CD4-positive, alpha-beta memory T cell (primary cell): ENCODE measurements around the gene CACNA2D2. TPM values are rescaled to one million over a fixed set of nuclear protein-coding genes. Genes with fewer than 3 reads are reported as not detected.

Experiments used
- CTCF ChIA-PET: fragments of 350-600 bp; sonication (Branson Sonifier 250); formaldehyde crosslinking; loops from one replicate; lab custom pipeline; 2021; ENCODE audit warnings: inconsistent platforms; ENCODE audit not compliant: partially characterized antibody; lab: Charles Lee
- POLR2A ChIA-PET: fragments of 350-600 bp; sonication (Branson Sonifier 250); formaldehyde crosslinking; loops from one replicate; lab custom pipeline; 2021; ENCODE audit not compliant: partially characterized antibody; lab: Charles Lee
- DNase-seq, 5 donors: peaks; one replicate each; pipeline versions ENCODE4 v3.0.0 to v3.0.0-alpha.2; 2020 to 2022; ENCODE audit warnings: mixed read lengths in 1 of 5
- H3K27ac ChIP-seq: one replicate; pipeline ENCODE4 v1.7.0; 2013; ENCODE audit warnings: low read depth, low read length
- H3K27me3 ChIP-seq: 2 replicates; pipeline ENCODE4 v1.7.0; 2013; ENCODE audit warnings: mild to moderate bottlenecking, low read length, moderate library complexity; ENCODE audit not compliant: insufficient read depth
- H3K36me3 ChIP-seq: 2 replicates; pipeline ENCODE4 v1.7.0; 2013; ENCODE audit warnings: mild to moderate bottlenecking, low read length, moderate library complexity; ENCODE audit not compliant: insufficient read depth
- H3K4me1 ChIP-seq: 2 replicates; pipeline ENCODE4 v1.7.0; 2013; ENCODE audit warnings: mild to moderate bottlenecking, low read length, moderate library complexity; ENCODE audit not compliant: insufficient read depth
- H3K4me3 ChIP-seq, 2 donors: one replicate each; pipeline ENCODE4 v1.7.0; 2013; ENCODE audit warnings: low read length in 2 of 2, mild to moderate bottlenecking in 1 of 2
- H3K9me3 ChIP-seq, 2 donors: one replicate each; pipeline ENCODE4 v1.7.0; 2013; ENCODE audit warnings: low read length in 2 of 2, control low read depth in 1 of 2; ENCODE audit not compliant: control insufficient read depth in 1 of 2
- H3K27ac Mint-ChIP-seq, 7 donors: one replicate each; pipeline ENCODE4 v1.8.0; 2020 to 2021; ENCODE audit warnings: mixed read lengths in 7 of 7, mild to moderate bottlenecking in 6 of 7, inconsistent platforms in 3 of 7, moderate library complexity in 3 of 7
- H3K27me3 Mint-ChIP-seq, 2 donors: one replicate each; pipeline ENCODE4 v1.8.0; 2020 to 2021; ENCODE audit warnings: mixed read lengths in 2 of 2
- H3K36me3 Mint-ChIP-seq, 2 donors: one replicate each; pipeline ENCODE4 v1.8.0; 2020 to 2021; ENCODE audit warnings: mixed read lengths in 2 of 2, inconsistent platforms in 1 of 2, mild to moderate bottlenecking in 1 of 2
- H3K4me1 Mint-ChIP-seq, 4 donors: one replicate each; pipeline ENCODE4 v1.8.0; 2020 to 2021; ENCODE audit warnings: mixed read lengths in 4 of 4, mild to moderate bottlenecking in 1 of 4
- H3K4me3 Mint-ChIP-seq, 8 donors: one replicate each; pipeline ENCODE4 v1.8.0; 2020 to 2021; ENCODE audit warnings: mixed read lengths in 8 of 8, mild to moderate bottlenecking in 7 of 8, moderate library complexity in 6 of 8, inconsistent platforms in 3 of 8
- H3K9me3 Mint-ChIP-seq, 8 donors: one replicate each; pipeline ENCODE4 v1.8.0; 2020 to 2021; ENCODE audit warnings: mixed read lengths in 8 of 8, mild to moderate bottlenecking in 5 of 8, inconsistent platforms in 3 of 8, moderate library complexity in 1 of 8
- intact Hi-C: fragments of 100-400 bp; cut with micrococcal nuclease; formaldehyde crosslinking; loops from one replicate; pipeline ENCODE4 v1.15.1; 2023
- polyA plus RNA-seq, 2 donors: library from polyadenylated mRNA; unstranded; fragments of 300-500 nt; fragmentation: Illumina TruSeq; gene quantifications; one replicate each; pipeline ENCODE4 v1.2.3, GENCODE V29; 2021
- total RNA-seq, 2 experiments: library from RNA; stranded (reverse); gene quantifications; one replicate each; pipeline ENCODE4 v1.2.3, GENCODE V29; 2021

The CACNA2D2 gene
- total and polyA plus RNA-seq, 4 experiments from 2014 or later = 0.24 to 1.9 (median 1.7) TPM; not detected in 1

DNA sequence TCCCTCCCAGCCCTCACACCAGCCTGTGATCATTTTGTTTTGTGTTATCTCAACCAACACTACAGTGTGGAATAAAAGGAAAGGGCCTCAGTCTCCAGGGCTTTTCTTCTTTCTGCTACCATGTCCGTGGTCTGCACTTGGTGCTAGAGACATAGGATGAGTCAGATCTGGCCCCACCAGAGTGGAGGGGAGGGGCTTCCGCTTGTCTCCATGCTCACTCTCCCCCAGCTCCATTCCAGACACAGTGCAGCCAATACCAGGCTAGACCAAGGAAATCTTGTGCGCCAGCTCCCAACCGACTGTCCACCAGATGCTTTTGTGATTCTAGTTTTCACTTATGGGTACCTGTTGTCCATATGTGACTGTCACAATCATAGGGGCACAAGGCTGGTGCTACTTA lies 92.2 kb downstream of the CACNA2D2 start:
- Histone ChIP-seq H3K9me3 (no peaks in the 10 kb centered on the region), H3K4me1 (no peaks in the 10 kb centered on the region), H3K27ac (no peak overlapping the region), H3K36me3 (no peaks in the 10 kb centered on the region), H3K4me3 (no peak overlapping the region), H3K27me3 (no peaks in the 10 kb centered on the region)
- Mint-ChIP-seq H3K27ac (no peak overlapping the region), H3K4me3 (no peak overlapping the region), H3K4me1 (peaks cover 0 to 5% (median 3%) of the 10 kb centered on the region in 4 donors), H3K27me3 (peaks cover 0 to 5% of the 10 kb centered on the region in 2 donors), H3K36me3 (no peaks in the 10 kb centered on the region), H3K9me3 (peaks cover 0 to 3% (median 0%) of the 10 kb centered on the region in 8 donors)
- DNase-seq = no peak
- ChIA-PET POLR2A (no interaction called here), CTCF (interaction anchor here (1.5 kb wide), 1 partner anchor 9 kb away, joined by 3 read pairs; no protein-coding TSS in a partner anchor)
- intact Hi-C loops = no loop called here

DNA sequence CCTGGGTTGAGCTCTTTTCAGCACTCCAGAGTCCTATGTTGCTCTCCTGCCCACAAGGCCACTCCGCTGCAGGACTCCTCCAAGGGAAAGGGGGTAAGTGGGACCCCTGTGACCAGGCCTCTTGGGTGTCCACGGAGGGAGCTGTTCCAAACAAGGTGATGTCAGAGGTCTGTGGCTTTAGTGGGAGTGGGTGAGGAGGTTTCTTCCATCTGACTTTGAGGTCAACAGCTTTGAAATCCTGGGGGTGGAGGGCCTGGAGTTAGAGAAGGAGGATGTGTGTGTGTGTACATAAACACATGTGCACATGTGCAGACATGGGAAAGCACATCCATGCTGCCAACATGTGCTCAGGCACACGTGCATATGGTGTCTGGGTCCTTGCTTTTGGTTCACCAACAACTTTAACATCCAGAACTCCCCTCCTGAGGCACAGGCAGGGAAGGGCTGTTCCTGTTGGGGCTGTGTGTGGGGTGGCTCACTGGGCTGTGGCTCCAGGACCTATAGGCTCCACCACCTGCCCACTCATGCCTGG lies 92.8 kb downstream of the CACNA2D2 start:
- peaks cover 0 to 5% of the 10 kb centered on the region in 2 donors for H3K27me3 Mint-ChIP-seq
- Histone ChIP-seq H3K4me1 (no peaks in the 10 kb centered on the region), H3K27me3 (no peaks in the 10 kb centered on the region), H3K36me3 (no peaks in the 10 kb centered on the region), H3K9me3 (no peaks in the 10 kb centered on the region), H3K27ac (no peak overlapping the region), H3K4me3 (no peak overlapping the region)
- intact Hi-C loops = no loop called here
- no peak overlapping the region for H3K4me3 Mint-ChIP-seq
- H3K4me1 Mint-ChIP-seq = peaks cover 0 to under 1% (median under 1%) of the 10 kb centered on the region in 4 donors
- no peak for DNase-seq
- H3K9me3 Mint-ChIP-seq = peaks cover 0 to 3% (median 0%) of the 10 kb centered on the region in 8 donors
- H3K36me3 Mint-ChIP-seq = no peaks in the 10 kb centered on the region
- ChIA-PET CTCF (no interaction called here), POLR2A (no interaction called here)
- no peak overlapping the region for H3K27ac Mint-ChIP-seq

DNA sequence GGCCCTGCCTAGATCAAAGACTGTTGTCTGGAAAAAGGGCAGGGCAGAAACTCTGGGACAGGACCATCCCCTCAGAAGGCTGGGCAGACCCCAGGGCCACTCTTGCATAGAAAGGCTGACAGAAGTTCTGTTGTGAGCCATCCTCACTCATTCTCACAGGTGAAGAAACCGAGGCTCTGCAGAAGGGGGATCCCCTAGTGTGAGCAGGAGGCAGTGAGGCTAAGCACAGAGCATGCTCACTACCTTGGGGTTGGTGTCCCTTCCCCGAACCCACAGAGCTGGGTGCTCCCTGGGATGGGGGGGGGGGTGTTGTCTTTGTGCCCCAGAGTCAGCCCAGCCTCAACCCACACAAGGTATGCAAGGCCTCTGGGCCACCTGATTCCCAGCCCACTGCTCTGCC lies 93.2 kb downstream of the CACNA2D2 start:
- CTCF ChIA-PET = interaction anchor here (0.6 kb wide), 1 partner anchor 104 kb away, joined by 3 read pairs; no protein-coding TSS in a partner anchor

DNA sequence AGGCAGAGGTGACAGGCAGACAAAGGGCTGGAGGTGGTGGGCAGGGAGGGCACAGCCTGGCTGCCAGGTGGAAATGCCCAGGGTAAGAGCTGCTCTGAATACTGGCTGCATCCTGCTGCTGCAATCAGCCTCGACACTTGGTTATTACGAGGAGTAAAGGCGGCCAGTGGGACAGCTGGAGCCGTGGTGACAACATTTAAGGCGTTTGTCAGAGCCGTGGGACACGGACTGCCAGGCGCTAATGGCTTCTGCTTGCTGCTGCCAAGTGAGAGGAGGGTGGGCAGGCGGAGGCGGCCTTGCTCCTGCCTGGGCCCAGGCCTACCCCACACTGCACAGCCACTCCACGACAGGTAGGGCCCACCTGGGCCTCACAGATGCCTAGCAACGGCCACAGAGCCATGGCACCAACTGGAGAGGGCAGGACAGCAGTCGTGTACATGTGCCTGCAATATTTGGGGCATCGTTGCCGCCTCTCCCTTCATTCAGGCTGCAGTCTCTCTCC lies 94.9 kb downstream of the CACNA2D2 start:
- CTCF ChIA-PET = no interaction called here
- intact Hi-C loops = no loop called here
- POLR2A ChIA-PET = no interaction called here
- Mint-ChIP-seq H3K4me1 (no peaks in the 10 kb centered on the region), H3K36me3 (no peaks in the 10 kb centered on the region), H3K27ac (no peak overlapping the region), H3K9me3 (peaks cover 0 to 3% (median 0%) of the 10 kb centered on the region in 8 donors), H3K27me3 (peaks cover 0 to 5% of the 10 kb centered on the region in 2 donors), H3K4me3 (no peak overlapping the region)
- Histone ChIP-seq H3K4me3 (no peak overlapping the region), H3K27ac (no peak overlapping the region), H3K27me3 (no peaks in the 10 kb centered on the region), H3K9me3 (no peaks in the 10 kb centered on the region), H3K36me3 (no peaks in the 10 kb centered on the region), H3K4me1 (no peaks in the 10 kb centered on the region)
- no peak for DNase-seq

More for the DNA sequence above, 93.2 kb downstream of the CACNA2D2 start:
- no peaks in the 10 kb centered on the region for H3K36me3 Mint-ChIP-seq
- no peak for DNase-seq
- H3K4me3 Mint-ChIP-seq = no peak overlapping the region
- intact Hi-C loops = no loop called here
- Histone ChIP-seq H3K4me3 (no peak overlapping the region), H3K4me1 (no peaks in the 10 kb centered on the region), H3K36me3 (no peaks in the 10 kb centered on the region), H3K27ac (no peak overlapping the region), H3K9me3 (no peaks in the 10 kb centered on the region), H3K27me3 (no peaks in the 10 kb centered on the region)
- POLR2A ChIA-PET = no interaction called here
- no peaks in the 10 kb centered on the region for H3K4me1 Mint-ChIP-seq
- H3K27me3 Mint-ChIP-seq = peaks cover 0 to 5% of the 10 kb centered on the region in 2 donors
- H3K27ac Mint-ChIP-seq = no peak overlapping the region
- peaks cover 0 to 3% (median 0%) of the 10 kb centered on the region in 8 donors for H3K9me3 Mint-ChIP-seq

DNA sequence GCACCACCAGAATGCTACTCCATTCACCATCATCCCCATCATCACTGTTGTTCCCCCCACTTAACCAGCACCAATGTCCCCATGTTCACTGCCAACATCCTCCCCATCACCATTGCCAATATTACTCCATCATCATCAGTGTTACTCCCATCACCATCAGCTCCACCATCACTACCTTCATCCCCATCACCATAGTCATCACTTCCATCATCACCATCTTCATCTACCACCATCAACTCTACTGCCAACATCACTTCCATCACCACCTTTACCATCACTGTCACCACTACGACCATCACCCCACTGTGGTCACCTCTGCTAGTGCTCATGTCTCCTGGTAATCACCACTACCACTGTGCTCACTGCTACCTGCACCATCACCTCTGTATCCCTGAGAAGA lies 96.9 kb downstream of the CACNA2D2 start:
- intact Hi-C loops = no loop called here
- H3K9me3 Mint-ChIP-seq = peaks cover 0 to 3% (median 0%) of the 10 kb centered on the region in 8 donors
- H3K27me3 Mint-ChIP-seq = peaks cover 1 to 4% of the 10 kb centered on the region in 2 donors
- no peak for DNase-seq
- ChIA-PET POLR2A (no interaction called here), CTCF (no interaction called here)
- no peaks in the 10 kb centered on the region for H3K4me1 Mint-ChIP-seq
- H3K36me3 ChIP-seq = no peaks in the 10 kb centered on the region
- no peak overlapping the region for H3K27ac Mint-ChIP-seq
- H3K4me3 ChIP-seq = no peak overlapping the region
- no peak overlapping the region for H3K4me3 Mint-ChIP-seq
- no peak overlapping the region for H3K27ac ChIP-seq
- H3K36me3 Mint-ChIP-seq = no peaks in the 10 kb centered on the region
- no peaks in the 10 kb centered on the region for H3K9me3 ChIP-seq
- H3K27me3 ChIP-seq = no peaks in the 10 kb centered on the region
- no peaks in the 10 kb centered on the region for H3K4me1 ChIP-seq

DNA sequence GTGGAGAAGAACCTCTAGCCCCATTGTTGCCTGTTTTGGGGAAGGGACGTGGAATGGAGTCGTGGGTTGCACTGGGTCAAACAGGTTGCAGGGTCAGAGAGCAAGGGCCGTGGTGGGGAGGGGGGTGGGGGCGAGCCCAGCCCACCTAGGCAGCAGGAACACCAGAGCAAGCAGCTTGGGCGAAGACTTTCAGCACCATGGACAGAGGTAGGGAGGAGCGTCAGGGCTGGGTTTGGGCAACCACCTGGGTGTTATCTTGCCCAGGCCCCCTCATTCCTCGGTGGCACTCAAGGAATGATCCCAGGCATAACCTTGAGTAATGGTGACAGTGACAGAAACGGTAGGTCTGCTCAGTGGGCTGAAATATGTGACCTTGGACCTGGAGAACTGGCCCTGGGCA lies 98.2 kb downstream of the CACNA2D2 start:
- POLR2A ChIA-PET = no interaction called here
- Mint-ChIP-seq H3K36me3 (no peaks in the 10 kb centered on the region), H3K27ac (no peak overlapping the region), H3K27me3 (peaks cover 1 to 4% of the 10 kb centered on the region in 2 donors), H3K4me3 (no peak overlapping the region), H3K9me3 (peaks cover 0 to 3% (median 0%) of the 10 kb centered on the region in 8 donors), H3K4me1 (no peaks in the 10 kb centered on the region)
- Histone ChIP-seq H3K4me3 (no peak overlapping the region), H3K36me3 (no peaks in the 10 kb centered on the region), H3K9me3 (no peaks in the 10 kb centered on the region), H3K27ac (no peak overlapping the region), H3K4me1 (no peaks in the 10 kb centered on the region), H3K27me3 (no peaks in the 10 kb centered on the region)
- peak in 2 of 5 donors; percentile 11 to 19 for DNase-seq
- CTCF ChIA-PET = no interaction called here
- intact Hi-C loops = no loop called here

DNA sequence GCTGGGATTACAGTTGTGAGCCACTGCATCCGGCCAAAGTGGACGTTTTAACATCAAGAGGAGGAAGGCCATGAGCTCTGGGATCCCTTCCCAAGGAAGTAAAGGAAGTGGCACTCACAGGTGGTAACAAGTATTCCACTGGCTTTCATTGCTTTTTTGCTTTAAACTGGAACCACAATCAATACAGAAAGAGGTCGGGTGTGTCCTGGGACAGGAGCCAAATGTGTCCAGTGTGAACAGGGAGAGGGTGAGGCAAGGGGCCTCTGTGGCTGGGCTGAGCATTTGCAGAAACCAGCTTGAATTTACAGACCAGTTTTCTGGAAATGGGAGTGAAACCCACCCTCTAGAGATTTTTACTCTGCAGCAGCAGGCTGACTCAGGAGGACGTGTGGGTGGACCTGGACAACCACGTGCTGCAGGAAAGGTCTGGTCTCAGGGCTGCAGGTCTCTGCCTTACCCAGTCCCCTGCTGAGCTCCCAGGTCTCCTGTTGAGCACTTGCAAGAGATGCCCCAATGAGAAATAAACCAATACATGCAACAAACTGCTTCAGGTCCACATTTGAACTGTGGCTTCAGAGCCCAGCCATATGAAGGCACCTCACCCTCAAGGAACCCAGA lies 101.3 kb downstream of the CACNA2D2 start:
- H3K27me3 ChIP-seq = no peaks in the 10 kb centered on the region
- H3K4me1 ChIP-seq = no peaks in the 10 kb centered on the region
- peak in 1 of 5 donors; percentile 3 for DNase-seq
- Mint-ChIP-seq H3K4me3 (no peak overlapping the region), H3K9me3 (peaks cover 0 to 3% (median 0%) of the 10 kb centered on the region in 8 donors), H3K4me1 (peaks cover 0 to 3% (median 0%) of the 10 kb centered on the region in 4 donors), H3K27ac (no peak overlapping the region), H3K36me3 (no peaks in the 10 kb centered on the region), H3K27me3 (peaks cover 1 to 4% of the 10 kb centered on the region in 2 donors)
- CTCF ChIA-PET = interaction anchor here (0.6 to 1.4 kb wide), 3 partner anchors 10 to 926 kb away, joined by 3 read pairs; no protein-coding TSS in a partner anchor
- no peak overlapping the region for H3K27ac ChIP-seq
- intact Hi-C loops = no loop called here
- POLR2A ChIA-PET = no interaction called here
- H3K36me3 ChIP-seq = no peaks in the 10 kb centered on the region
- H3K4me3 ChIP-seq = no peak overlapping the region
- H3K9me3 ChIP-seq = no peaks in the 10 kb centered on the region
